Activated CD4-positive, alpha-beta T cell treated with anti-CD3 and anti-CD28 coated beads for 24 hours (primary cell): Measurements from ENCODE around the gene STIM2.

Experiments
- DNase-seq, 2 donors: peaks; one replicate each; pipeline ENCODE4 v3.0.0-alpha.2; 2020; ENCODE audit warnings: low read depth in 2 of 2

Gene STIM2

DNA sequence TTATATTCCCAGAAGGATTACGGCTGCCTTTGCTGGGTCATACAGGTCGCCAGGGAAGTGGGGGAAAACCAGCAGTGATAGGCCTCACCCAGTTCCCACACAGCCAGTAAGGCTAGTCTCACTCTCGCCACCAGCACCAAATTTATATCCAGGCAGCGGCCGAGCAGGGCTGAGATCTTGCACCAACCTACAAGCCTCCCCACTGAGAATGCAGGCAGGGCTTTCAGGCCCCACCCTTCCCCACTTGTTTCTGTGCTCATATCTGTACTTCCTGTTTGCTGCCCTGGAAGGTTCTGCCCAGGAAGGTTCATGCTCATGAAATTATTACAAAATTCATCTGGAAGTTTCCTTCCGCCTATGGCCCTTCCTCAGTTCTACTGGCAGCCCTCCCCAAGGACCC is 179.7 kb downstream of the STIM2 start:
- no peak for DNase-seq

DNA sequence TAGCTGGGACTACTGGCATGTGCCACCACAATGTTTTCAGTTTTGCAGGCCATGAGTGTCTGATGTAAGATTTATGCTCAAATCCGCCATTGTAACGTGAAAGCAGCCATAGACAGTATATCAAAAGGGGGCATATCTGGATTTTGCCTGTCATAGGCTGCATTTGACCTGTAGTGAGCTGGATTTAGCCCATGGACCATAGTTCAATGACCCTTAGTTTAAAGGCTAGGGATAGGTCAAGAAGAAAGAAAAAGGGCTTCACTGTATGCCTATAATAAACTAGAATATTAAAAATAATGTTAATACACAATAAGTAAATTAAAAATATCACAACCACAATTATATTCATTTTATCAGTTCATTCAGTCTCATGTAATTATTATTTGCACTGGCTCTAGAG is 181.8 kb downstream of the STIM2 start:
- no peak for DNase-seq

- no peak for DNase-seq
Observed at GRCh38 chr4:27043200-27043599, 182.6 kb downstream of the STIM2 start.

DNA sequence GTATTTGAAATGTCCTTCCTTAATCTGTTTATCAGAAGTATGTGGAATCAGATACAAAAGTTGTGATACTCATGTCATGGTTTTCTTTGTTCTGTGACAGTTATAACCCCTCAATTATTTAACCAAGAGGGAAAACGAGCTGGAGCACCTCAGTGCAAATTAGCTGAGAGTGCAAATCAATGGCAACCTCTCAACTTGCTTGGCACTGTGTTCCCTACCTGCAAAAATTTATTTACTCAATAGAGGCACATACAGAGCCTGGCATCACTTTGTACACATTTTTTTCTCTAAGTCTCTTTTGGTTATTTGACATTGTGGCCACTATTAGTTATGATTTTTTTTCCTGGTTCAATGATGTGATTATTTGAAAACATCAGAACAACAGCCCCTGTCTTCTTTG is 186.2 kb downstream of the STIM2 start:
- no peak for DNase-seq

DNA sequence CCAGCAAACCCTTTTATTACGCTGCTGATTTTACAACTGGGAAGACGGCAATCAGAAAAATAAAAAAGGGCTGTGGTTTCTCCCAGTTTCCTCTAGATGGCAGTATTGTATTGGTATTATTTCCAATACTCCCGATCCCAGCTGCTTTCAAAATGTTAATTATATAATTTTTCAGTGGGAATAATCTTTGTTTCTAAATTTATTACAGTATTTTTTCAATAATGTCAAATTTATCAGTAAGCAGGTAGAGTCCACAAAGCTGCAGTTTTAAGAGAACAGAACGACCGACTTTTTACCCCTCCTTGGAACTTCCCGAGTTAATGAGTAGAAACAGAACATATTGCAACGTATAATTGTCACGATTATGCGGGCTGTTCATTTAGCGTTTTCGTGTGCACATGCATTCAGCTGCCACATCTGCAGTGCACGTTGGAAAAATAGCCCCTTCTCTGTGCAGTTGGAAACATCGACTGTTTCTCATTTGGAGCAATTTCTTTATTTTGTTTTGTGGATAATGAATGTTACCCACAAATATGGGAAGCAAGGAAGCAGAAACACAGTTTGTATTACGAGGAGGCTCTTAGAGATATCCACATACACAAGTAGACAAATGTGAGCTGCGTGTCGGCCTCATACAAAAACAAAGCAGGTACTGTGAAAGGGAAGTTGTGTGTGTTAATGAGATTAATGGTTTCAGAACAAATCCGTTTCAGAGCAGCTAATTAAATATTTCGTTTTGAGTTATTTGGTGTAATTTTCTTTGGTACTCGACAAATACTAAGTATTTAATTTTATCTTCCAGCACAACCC is 188.0 kb downstream of the STIM2 start:
- no peak for DNase-seq

- DNase-seq, result no peak
Observed at GRCh38 chr4:27049239-27049829, 188.7 kb downstream of the STIM2 start.

- no peak for DNase-seq
Observed at GRCh38 chr4:27050731-27051130, 190.1 kb downstream of the STIM2 start.

GRCh38 chr4:27055221-27055760 is 194.7 kb downstream of the STIM2 start:
- DNase-seq, result no peak

GRCh38 chr4:27056281-27056680 is 195.6 kb downstream of the STIM2 start:
- DNase-seq, result no peak

DNA sequence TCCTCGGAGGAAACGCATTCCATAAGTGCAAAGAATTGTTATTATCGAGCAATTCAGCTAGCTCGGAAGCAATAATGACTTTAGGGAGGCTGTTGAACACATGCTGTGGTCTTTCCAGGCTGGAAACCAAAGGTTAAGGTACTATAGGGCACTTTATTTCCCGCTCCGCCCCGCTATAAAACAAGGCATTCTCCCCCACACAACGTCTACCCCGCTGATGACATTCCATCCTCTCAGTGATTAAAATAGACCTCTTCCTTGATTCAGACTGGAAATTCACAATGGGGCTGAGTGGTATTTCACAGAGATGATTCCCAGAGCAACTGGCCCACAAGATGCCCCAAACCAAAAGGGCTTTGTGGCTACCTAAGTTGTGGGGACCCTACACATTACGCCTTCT is 196.4 kb downstream of the STIM2 start:
- DNase-seq, result no peak

DNA sequence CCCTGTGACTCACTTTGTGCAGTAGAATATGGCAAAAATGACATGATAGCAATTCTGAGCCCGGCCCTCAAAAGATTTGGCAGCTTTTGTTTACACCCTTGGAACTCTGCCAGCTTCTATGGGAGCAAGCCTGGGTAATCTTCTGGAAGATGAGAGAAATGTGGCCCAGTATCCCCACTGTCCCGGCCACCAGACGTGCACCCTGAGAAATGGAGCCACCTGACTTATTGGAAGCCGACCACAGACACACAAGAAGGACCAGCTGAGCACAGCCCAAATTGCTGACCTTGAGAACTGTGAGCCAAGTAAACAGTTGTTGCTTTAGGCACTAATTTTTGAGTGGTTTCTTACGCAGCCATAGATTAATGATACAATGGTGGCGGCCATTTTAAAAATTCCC is 197.0 kb downstream of the STIM2 start:
- no peak for DNase-seq

- no peak for DNase-seq
Observed at GRCh38 chr4:27058819-27059406, 198.3 kb downstream of the STIM2 start.

- DNase-seq, result no peak
Observed at GRCh38 chr4:27059446-27059845, 198.8 kb downstream of the STIM2 start.

DNA sequence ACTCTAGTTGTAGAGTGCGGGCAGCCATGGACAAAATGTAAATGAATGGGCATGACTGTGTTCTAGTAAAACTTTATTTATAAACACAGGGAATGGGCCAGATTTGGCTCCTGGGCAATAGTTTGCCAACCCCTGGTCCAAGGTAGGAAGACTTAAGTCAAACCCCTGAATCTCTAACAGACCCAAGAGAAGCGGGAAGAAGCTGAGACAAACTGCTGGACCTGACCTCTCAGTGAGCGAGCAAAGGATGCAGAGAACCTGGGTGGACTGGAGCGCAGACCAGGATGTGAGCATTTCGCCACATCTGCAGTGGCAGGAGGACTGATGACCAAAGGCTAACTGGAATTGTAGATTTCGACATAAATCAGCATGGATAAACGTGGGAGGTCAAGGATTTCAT is 201.6 kb downstream of the STIM2 start:
- DNase-seq, result no peak

- no peak for DNase-seq
Observed at GRCh38 chr4:27066591-27066990, 205.9 kb downstream of the STIM2 start.

- DNase-seq, result no peak
Observed at GRCh38 chr4:27068151-27068867, 207.7 kb downstream of the STIM2 start.
